Stimulated activated CD8-positive, alpha-beta memory T cell treated with anti-CD3 and anti-CD28 coated beads, Interleukin-4, amount 100 ng/mL, for 48 hours (primary cell): ENCODE results near the gene LDLRAD4.

Experiments used
- DNase-seq: peaks from one replicate; pipeline ENCODE4 v3.0.0-alpha.2; 2020

LDLRAD4 gene

GRCh38 chr18:13218368-13218991, at the start of gene LDLRAD4:
Gene LDLRAD4, plus strand, starts transcription at chr18:13218760.
- DNase-seq = peak; percentile 56

GRCh38 chr18:13173578-13174145, 44.9 kb upstream of the LDLRAD4 start:
- no peak for DNase-seq

GRCh38 chr18:13175266-13175665, 43.3 kb upstream of the LDLRAD4 start:
- no peak for DNase-seq

GRCh38 chr18:13175754-13176210, 42.8 kb upstream of the LDLRAD4 start:
- no peak for DNase-seq

- no peak for DNase-seq
Observed at GRCh38 chr18:13176847-13177246, 41.7 kb upstream of the LDLRAD4 start.

GRCh38 chr18:13178197-13178596, 40.4 kb upstream of the LDLRAD4 start:
- no peak for DNase-seq

- DNase-seq = peak; percentile 54
Observed at GRCh38 chr18:13178976-13179375, 39.6 kb upstream of the LDLRAD4 start.

GRCh38 chr18:13179566-13180113, 38.9 kb upstream of the LDLRAD4 start:
- no peak for DNase-seq

- no peak for DNase-seq
Observed at GRCh38 chr18:13180614-13181375, 37.8 kb upstream of the LDLRAD4 start.

- no peak for DNase-seq
Observed at GRCh38 chr18:13181765-13182164, 36.8 kb upstream of the LDLRAD4 start.

- DNase-seq = no peak
Observed at GRCh38 chr18:13183359-13183758, 35.2 kb upstream of the LDLRAD4 start.

- no peak for DNase-seq
Observed at GRCh38 chr18:13183790-13184189, 34.8 kb upstream of the LDLRAD4 start.

GRCh38 chr18:13184396-13184795, 34.2 kb upstream of the LDLRAD4 start:
- no peak for DNase-seq

- DNase-seq = no peak
Observed at GRCh38 chr18:13185675-13186198, 32.8 kb upstream of the LDLRAD4 start.

- no peak for DNase-seq
Observed at GRCh38 chr18:13186687-13187086, 31.9 kb upstream of the LDLRAD4 start.

- DNase-seq = no peak
Observed at GRCh38 chr18:13187498-13187897, 31.1 kb upstream of the LDLRAD4 start.

- DNase-seq = no peak
Observed at GRCh38 chr18:13191031-13191430, 27.5 kb upstream of the LDLRAD4 start.

- DNase-seq = no peak
Observed at GRCh38 chr18:13191779-13192178, 26.8 kb upstream of the LDLRAD4 start.

GRCh38 chr18:13192970-13193369, 25.6 kb upstream of the LDLRAD4 start:
- DNase-seq = no peak

- DNase-seq = no peak
Observed at GRCh38 chr18:13194239-13194638, 24.3 kb upstream of the LDLRAD4 start.

- no peak for DNase-seq
Observed at GRCh38 chr18:13198701-13199100, 19.9 kb upstream of the LDLRAD4 start.

GRCh38 chr18:13199169-13199568, 19.4 kb upstream of the LDLRAD4 start:
- DNase-seq = no peak

- no peak for DNase-seq
Observed at GRCh38 chr18:13201292-13201691, 17.3 kb upstream of the LDLRAD4 start.

GRCh38 chr18:13202571-13202970, 16.0 kb upstream of the LDLRAD4 start:
- no peak for DNase-seq
